Measurements from ENCODE around the gene MEPCE. TPM values are rescaled to one million over a fixed set of nuclear protein-coding genes. Genes with fewer than 3 reads are reported as not detected.
A peak's percentile ranks its signal among the peaks of the same experiment; 100 is the strongest.

The MEPCE gene
- total RNA-seq, 1 experiment from 2014 or later, result 85.9 TPM

DNA sequence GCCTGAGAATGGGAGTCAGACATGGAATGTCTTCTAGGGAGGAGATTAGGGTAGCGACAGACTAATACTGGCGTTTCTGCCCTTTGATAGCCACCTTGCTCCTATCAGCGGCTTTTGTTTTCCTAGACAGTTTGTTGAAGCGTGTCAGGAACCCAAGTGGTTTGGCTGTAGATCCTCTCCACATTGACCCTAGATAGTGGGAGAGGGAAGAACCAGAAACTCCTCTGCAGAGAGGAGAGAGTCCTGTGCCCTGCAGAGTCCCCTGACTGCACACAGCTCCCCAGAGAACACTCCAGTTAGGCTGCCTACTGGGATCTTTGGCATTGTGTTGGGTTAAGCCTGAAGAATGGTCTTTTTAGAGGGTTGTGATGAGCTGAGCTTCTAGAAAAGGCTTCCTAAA lies 2.4 kb downstream of the MEPCE start:
- TF ChIP-seq, protein P1, sequence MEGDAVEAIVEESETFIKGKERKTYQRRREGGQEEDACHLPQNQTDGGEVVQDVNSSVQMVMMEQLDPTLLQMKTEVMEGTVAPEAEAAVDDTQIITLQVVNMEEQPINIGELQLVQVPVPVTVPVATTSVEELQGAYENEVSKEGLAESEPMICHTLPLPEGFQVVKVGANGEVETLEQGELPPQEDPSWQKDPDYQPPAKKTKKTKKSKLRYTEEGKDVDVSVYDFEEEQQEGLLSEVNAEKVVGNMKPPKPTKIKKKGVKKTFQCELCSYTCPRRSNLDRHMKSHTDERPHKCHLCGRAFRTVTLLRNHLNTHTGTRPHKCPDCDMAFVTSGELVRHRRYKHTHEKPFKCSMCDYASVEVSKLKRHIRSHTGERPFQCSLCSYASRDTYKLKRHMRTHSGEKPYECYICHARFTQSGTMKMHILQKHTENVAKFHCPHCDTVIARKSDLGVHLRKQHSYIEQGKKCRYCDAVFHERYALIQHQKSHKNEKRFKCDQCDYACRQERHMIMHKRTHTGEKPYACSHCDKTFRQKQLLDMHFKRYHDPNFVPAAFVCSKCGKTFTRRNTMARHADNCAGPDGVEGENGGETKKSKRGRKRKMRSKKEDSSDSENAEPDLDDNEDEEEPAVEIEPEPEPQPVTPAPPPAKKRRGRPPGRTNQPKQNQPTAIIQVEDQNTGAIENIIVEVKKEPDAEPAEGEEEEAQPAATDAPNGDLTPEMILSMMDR (conservative IDR thresholded peaks at IDR 0.05; ENCODE audit: low read depth, low read length), result no peak
- no peak for TF ChIP-seq EZH2 (IDR thresholded peaks at IDR 0.05; ENCODE audit: borderline replicate concordance, low read depth, low read length, poor library complexity, severe bottlenecking)
- BruUV-seq (replicated peaks), result no TSS peak
- intact Hi-C loops (cut with micrococcal nuclease; ENCODE audit: unreplicated experiment), result no loop called here
- CTCF ChIA-PET, result no interaction called here
- peak overlapping the region; percentile 93 for H3K4me3 ChIP-seq (ENCODE audit: low read depth, low read length, poor library complexity, severe bottlenecking)
- peaks cover 4% of the 10 kb centered on the region for H3K9me3 ChIP-seq (ENCODE audit: low read depth, low read length, poor library complexity, severe bottlenecking)
- H3K4me1 ChIP-seq (ENCODE audit: insufficient read depth, low read length, poor library complexity, severe bottlenecking), result peaks cover 23% of the 10 kb centered on the region
- POLR2A ChIA-PET (ENCODE audit: low non-redundant PET), result no interaction called here
- H3K27ac ChIP-seq (ENCODE audit: low read depth, low read length, poor library complexity, severe bottlenecking), result peak overlapping the region; percentile 99
- no peak for DNase-seq (ENCODE audit: low spot score)
- H3K36me3 ChIP-seq (ENCODE audit: insufficient read depth, low read length, poor library complexity, severe bottlenecking), result peaks cover 41% of the 10 kb centered on the region
- no peaks in the 10 kb centered on the region for H3K27me3 ChIP-seq (replicated peaks; ENCODE audit: insufficient read depth, low read depth, low read length, poor library complexity)

DNA sequence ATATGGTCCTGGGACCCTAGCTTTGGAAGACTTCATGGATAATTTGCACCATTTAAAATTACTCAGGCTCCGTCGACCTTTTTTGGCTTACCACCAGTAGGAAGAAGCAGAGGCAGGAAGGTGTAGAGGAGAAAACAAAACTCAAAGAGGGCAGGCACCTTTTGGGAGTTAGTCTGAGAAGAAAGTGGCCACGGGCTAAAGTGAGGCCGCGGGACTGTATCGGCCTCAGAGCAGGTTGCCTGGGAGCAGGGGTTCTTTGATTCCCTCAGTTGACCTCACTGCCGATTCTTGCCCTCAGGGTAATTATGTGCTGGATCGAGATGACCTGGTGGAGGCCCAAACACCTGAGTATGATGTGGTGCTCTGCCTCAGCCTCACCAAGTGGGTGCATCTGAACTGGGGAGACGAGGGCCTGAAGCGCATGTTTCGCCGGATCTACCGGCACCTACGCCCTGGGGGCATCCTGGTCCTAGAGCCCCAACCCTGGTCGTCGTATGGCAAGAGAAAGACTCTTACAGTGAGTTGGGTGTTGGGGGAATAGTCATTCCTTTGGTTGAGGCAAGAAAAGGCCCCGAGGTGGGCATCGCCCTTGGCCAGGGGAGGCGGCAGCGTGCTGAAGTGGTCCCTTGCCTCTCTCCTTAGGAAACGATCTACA lies 3.1 kb downstream of the MEPCE start:
- peaks cover 41% of the 10 kb centered on the region for H3K36me3 ChIP-seq (ENCODE audit: insufficient read depth, low read length, poor library complexity, severe bottlenecking)
- ChIA-PET CTCF (no interaction called here), POLR2A (ENCODE audit: low non-redundant PET) (no interaction called here)
- H3K9me3 ChIP-seq (ENCODE audit: low read depth, low read length, poor library complexity, severe bottlenecking), result peaks cover 2% of the 10 kb centered on the region
- TF ChIP-seq, protein P1 (conservative IDR thresholded peaks at IDR 0.05; ENCODE audit: low read depth, low read length), result no peak
- no TSS peak for BruUV-seq (replicated peaks)
- intact Hi-C loops (cut with micrococcal nuclease; ENCODE audit: unreplicated experiment), result no loop called here
- H3K27ac ChIP-seq (ENCODE audit: low read depth, low read length, poor library complexity, severe bottlenecking), result peak overlapping the region; percentile 99
- H3K4me1 ChIP-seq (ENCODE audit: insufficient read depth, low read length, poor library complexity, severe bottlenecking), result peaks cover 23% of the 10 kb centered on the region
- DNase-seq (ENCODE audit: low spot score), result no peak
- no peaks in the 10 kb centered on the region for H3K27me3 ChIP-seq (replicated peaks; ENCODE audit: insufficient read depth, low read depth, low read length, poor library complexity)
- peak overlapping the region; percentile 93 for H3K4me3 ChIP-seq (ENCODE audit: low read depth, low read length, poor library complexity, severe bottlenecking)

DNA sequence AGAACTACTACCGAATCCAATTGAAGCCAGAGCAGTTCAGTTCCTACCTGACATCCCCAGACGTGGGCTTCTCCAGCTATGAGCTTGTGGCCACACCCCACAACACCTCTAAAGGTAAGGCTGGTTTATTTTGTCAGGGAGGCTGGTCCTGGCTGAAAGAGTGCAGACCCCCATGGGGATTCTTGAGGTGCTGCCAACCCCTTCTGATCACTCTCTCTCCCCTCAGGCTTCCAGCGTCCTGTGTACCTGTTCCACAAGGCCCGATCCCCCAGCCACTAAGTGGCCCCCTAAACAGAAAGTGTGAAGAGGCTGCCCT lies 3.6 kb downstream of the MEPCE start:
- ChIA-PET CTCF (no interaction called here), POLR2A (ENCODE audit: low non-redundant PET) (no interaction called here)
- Histone ChIP-seq H3K36me3 (ENCODE audit: insufficient read depth, low read length, poor library complexity, severe bottlenecking) (peaks cover 41% of the 10 kb centered on the region), H3K4me3 (ENCODE audit: low read depth, low read length, poor library complexity, severe bottlenecking) (no peak overlapping the region), H3K27me3 (replicated peaks; ENCODE audit: insufficient read depth, low read depth, low read length, poor library complexity) (no peaks in the 10 kb centered on the region), H3K4me1 (ENCODE audit: insufficient read depth, low read length, poor library complexity, severe bottlenecking) (peaks cover 23% of the 10 kb centered on the region), H3K9me3 (ENCODE audit: low read depth, low read length, poor library complexity, severe bottlenecking) (no peaks in the 10 kb centered on the region), H3K27ac (ENCODE audit: low read depth, low read length, poor library complexity, severe bottlenecking) (peak overlapping the region; percentile 49)
- TF ChIP-seq EZH2 (IDR thresholded peaks at IDR 0.05; ENCODE audit: borderline replicate concordance, low read depth, low read length, poor library complexity, severe bottlenecking), result no peak
- TF ChIP-seq, protein P1 (conservative IDR thresholded peaks at IDR 0.05; ENCODE audit: low read depth, low read length), result no peak
- intact Hi-C loops (cut with micrococcal nuclease; ENCODE audit: unreplicated experiment), result no loop called here
- no TSS peak for BruUV-seq (replicated peaks)
- DNase-seq (ENCODE audit: low spot score), result no peak
